ENCODE measurements around the gene HCN2.

The HCN2 gene

GRCh38 chr19:645912-646778 lies 56.5 kb downstream of the HCN2 start:
- Mint-ChIP-seq H3K36me3 (peaks cover 8% of the 10 kb centered on the region), H3K4me3 (no peak overlapping the region), H3K27ac (peak overlapping the region; percentile 62), H3K9me3 (no peaks in the 10 kb centered on the region), H3K27me3 (no peaks in the 10 kb centered on the region), H3K4me1 (peaks cover 13% of the 10 kb centered on the region)
- ATAC-seq (ENCODE audit: low read depth) (no peak), DNase-seq (ENCODE audit: low spot score in 2 of 2) (no peak)

DNA sequence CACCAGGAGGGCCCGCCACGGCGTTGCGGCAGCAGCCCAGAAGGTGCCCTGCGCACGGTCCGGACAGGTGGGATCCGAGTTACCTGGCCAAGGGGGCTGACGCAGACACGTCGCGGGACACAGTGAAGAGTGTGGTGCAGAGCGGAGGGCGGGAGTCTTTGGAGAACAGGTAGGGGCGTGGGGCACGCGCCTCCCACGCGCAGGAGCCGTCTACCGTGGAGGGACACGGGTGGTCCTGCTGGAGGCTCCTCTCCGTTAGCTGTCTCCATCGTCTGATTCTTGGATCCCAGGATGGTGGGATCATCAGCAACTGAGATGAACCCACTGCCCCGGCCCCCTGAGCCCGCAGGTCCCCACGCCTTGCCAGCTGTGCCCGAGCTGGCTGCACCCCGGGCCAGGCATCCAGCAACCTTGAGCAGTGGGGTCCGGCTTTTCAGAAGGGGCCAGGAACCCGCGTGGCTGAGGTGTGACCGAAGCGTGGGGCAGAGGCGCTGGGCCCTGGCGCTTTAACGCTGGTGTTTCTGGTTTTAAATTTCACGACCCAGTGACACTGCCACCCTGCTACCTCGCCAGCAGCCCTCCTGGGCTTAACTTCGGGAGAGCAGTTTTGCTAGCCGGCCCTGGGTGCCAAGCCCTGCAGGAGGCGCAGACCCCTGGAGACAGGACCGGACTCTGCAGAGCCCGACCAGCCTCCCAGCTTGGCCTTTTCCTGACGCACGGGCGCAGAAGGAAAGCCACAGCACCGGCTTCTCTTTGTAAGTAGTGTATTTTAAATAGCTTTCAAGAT lies 57.3 kb downstream of the HCN2 start:
- Mint-ChIP-seq H3K27ac (peak overlapping the region; percentile 93), H3K9me3 (no peaks in the 10 kb centered on the region), H3K27me3 (no peaks in the 10 kb centered on the region), H3K4me3 (no peak overlapping the region), H3K36me3 (peaks cover 8% of the 10 kb centered on the region), H3K4me1 (peaks cover 9% of the 10 kb centered on the region)
- DNase-seq (ENCODE audit: low spot score in 2 of 2): no peak
- ATAC-seq (ENCODE audit: low read depth): no peak

DNA sequence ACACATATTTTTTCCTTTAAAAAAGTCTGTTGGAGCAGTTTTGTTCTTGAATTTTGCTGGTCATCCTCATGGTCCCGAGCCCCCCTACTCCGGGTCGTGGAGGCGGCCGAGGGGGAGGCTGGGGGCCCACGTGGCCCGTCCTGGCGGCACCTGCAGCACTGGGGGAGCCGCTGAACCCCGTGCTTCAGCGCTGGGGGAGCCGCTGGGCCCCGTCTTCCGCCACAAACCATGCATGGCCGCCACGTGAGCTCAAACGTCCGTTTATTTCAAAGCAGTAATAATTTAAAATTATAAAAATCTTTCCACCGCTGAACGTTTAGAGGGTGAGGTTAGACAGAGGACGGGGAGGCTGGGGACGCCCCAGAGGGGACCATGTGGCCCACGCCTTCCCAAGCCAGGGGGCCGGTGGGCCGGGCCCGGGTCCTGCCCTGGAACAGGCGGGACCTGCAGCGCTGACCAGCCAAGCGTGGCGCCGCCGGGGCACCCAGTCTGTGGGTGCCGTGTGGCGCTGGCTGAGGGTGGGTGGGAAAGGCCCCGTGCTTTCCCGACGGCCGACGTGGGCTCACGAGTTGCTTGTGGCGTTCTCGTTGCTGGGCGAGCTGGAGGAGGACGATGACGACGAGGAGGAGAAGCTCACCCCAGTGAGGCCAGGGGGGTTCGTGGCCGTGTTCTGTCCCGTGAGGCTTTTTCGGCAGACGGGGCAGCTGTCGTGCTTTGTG lies 58.0 kb downstream of the HCN2 start:
- no peaks in the 10 kb centered on the region for H3K27me3 Mint-ChIP-seq
- peak; percentile 78 for ATAC-seq (ENCODE audit: low read depth)
- peak overlapping the region; percentile 67 for H3K4me3 Mint-ChIP-seq
- peaks cover 7% of the 10 kb centered on the region for H3K4me1 Mint-ChIP-seq
- peak overlapping the region; percentile 93 for H3K27ac Mint-ChIP-seq
- H3K36me3 Mint-ChIP-seq: peaks cover 8% of the 10 kb centered on the region
- no peaks in the 10 kb centered on the region for H3K9me3 Mint-ChIP-seq
- DNase-seq (ENCODE audit: low spot score in 2 of 2): no peak

GRCh38 chr19:648305-648704 lies 58.6 kb downstream of the HCN2 start:
- Mint-ChIP-seq H3K27ac (peak overlapping the region; percentile 93), H3K27me3 (no peaks in the 10 kb centered on the region), H3K4me3 (peak overlapping the region; percentile 67), H3K9me3 (no peaks in the 10 kb centered on the region), H3K36me3 (peaks cover 8% of the 10 kb centered on the region), H3K4me1 (peaks cover 7% of the 10 kb centered on the region)
- ATAC-seq (ENCODE audit: low read depth): no peak
- no peak for DNase-seq (ENCODE audit: low spot score in 2 of 2)

DNA sequence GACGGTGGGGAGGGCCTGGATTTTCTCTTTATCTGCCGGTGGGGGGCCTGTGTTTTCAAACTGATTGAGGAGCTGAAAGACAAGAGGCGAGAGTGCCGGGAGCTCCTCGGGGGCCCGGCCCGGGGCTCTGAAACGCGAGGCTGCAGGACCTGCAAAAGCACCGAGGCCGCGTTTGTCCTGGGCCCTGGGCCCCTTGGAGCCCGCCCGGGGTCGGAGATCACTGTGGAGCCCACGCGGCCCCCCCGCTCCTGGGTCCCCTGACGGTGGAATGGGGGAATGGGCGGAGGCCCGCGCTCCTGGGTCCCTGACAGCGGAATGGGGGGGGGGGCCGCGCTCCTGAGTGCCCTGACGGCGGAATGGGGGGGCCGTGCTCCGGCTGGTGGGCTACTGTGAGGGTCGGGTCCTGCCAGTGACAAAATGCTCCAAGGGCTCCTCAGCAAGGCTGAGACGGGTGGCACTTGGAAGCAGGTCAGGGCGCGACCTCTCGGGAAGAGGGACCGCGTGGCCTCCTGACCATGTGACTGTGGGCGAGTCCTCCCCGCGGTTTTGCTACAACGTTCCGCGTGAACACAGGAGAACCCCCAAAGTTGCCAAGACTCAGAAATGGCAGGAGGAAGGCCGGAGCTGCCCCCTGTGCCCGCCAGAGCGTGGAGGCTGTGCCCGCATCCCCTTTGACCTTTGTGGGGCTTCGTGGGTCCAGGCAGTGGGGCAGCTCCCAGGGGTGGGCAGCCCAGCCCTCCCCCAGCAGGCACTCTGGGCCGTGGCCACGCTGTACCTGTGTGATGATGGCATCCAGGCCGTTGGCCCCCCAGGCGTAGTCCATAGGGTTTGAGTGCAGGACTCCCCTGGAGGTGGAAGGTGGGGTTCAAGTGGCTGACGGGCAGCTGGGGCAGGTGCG lies 59.5 kb downstream of the HCN2 start:
- no peaks in the 10 kb centered on the region for H3K9me3 Mint-ChIP-seq
- no peaks in the 10 kb centered on the region for H3K27me3 Mint-ChIP-seq
- peaks cover 7% of the 10 kb centered on the region for H3K4me1 Mint-ChIP-seq
- ATAC-seq (ENCODE audit: low read depth) (no peak), DNase-seq (ENCODE audit: low spot score in 2 of 2) (no peak)
- H3K27ac Mint-ChIP-seq: no peak overlapping the region
- peaks cover 10% of the 10 kb centered on the region for H3K36me3 Mint-ChIP-seq
- H3K4me3 Mint-ChIP-seq: no peak overlapping the region

- DNase-seq (ENCODE audit: low spot score in 2 of 2) (no peak), ATAC-seq (ENCODE audit: low read depth) (no peak)
- H3K4me1 Mint-ChIP-seq: peaks cover 12% of the 10 kb centered on the region
- no peaks in the 10 kb centered on the region for H3K9me3 Mint-ChIP-seq
- H3K4me3 Mint-ChIP-seq: no peak overlapping the region
- H3K27me3 Mint-ChIP-seq: no peaks in the 10 kb centered on the region
- H3K36me3 Mint-ChIP-seq: peaks cover 15% of the 10 kb centered on the region
- no peak overlapping the region for H3K27ac Mint-ChIP-seq
Observed at GRCh38 chr19:650121-650520, 60.4 kb downstream of the HCN2 start.

GRCh38 chr19:651114-651818 lies 61.6 kb downstream of the HCN2 start:
- no peak for DNase-seq (ENCODE audit: low spot score in 2 of 2)
- Mint-ChIP-seq H3K4me1 (peaks cover 22% of the 10 kb centered on the region), H3K4me3 (no peak overlapping the region), H3K36me3 (peaks cover 15% of the 10 kb centered on the region), H3K9me3 (no peaks in the 10 kb centered on the region), H3K27ac (no peak overlapping the region), H3K27me3 (no peaks in the 10 kb centered on the region)
- no peak for ATAC-seq (ENCODE audit: low read depth)

DNA sequence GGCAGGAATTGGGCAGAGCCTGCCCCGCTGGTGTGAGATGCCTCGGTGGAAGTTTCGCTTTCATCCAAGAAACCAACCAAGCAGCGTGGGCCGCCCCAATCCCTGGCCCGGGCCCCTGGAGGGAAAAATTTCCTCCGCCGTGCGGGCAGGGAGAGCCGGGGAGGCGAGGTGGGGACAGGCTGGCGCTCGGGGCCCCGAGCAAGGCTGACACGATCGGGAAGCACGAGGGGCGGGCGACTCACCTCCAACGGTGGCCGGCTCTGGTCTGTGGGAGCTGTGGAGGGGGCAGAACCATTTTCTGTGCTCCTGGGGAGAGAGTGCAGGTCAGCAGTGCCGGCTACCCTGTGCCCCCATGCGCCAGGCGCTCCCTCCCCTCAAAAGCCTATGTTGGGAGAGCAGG lies 62.3 kb downstream of the HCN2 start:
- no peak for DNase-seq (ENCODE audit: low spot score in 2 of 2)
- peaks cover 15% of the 10 kb centered on the region for H3K36me3 Mint-ChIP-seq
- no peaks in the 10 kb centered on the region for H3K27me3 Mint-ChIP-seq
- H3K4me1 Mint-ChIP-seq: peaks cover 23% of the 10 kb centered on the region
- no peak overlapping the region for H3K27ac Mint-ChIP-seq
- no peak for ATAC-seq (ENCODE audit: low read depth)
- no peak overlapping the region for H3K4me3 Mint-ChIP-seq
- no peaks in the 10 kb centered on the region for H3K9me3 Mint-ChIP-seq

GRCh38 chr19:652467-653389 lies 63.0 kb downstream of the HCN2 start:
- Mint-ChIP-seq H3K4me3 (no peak overlapping the region), H3K9me3 (no peaks in the 10 kb centered on the region), H3K4me1 (peaks cover 29% of the 10 kb centered on the region), H3K27me3 (no peaks in the 10 kb centered on the region), H3K36me3 (peaks cover 16% of the 10 kb centered on the region), H3K27ac (no peak overlapping the region)
- ATAC-seq (ENCODE audit: low read depth) (no peak), DNase-seq (ENCODE audit: low spot score in 2 of 2) (no peak)

GRCh38 chr19:653425-653824 lies 63.7 kb downstream of the HCN2 start:
- Mint-ChIP-seq H3K27ac (no peak overlapping the region), H3K27me3 (no peaks in the 10 kb centered on the region), H3K4me1 (peaks cover 26% of the 10 kb centered on the region), H3K9me3 (no peaks in the 10 kb centered on the region), H3K4me3 (no peak overlapping the region), H3K36me3 (peaks cover 13% of the 10 kb centered on the region)
- DNase-seq (ENCODE audit: low spot score in 2 of 2) (no peak), ATAC-seq (ENCODE audit: low read depth) (no peak)

DNA sequence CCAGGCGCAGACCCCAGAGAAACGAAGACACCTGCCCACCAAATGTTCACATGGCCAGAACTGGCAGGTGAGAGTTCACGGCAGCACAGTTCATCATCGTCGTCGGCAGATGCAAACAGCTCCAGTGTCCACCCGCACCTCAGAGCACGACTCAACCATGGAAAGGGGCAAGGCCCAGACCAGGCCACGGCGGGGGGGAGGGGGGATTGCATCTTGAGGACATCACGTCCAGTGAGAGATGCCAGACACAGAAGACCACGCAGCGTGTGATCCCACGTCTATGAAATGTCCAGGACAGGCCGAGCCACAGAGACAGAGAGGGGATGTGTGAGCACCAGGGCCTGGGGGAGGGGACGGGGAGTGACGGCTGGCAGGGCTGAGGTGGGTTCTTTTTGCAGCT lies 66.0 kb downstream of the HCN2 start:
- Mint-ChIP-seq H3K4me3 (peak overlapping the region; percentile 33), H3K27me3 (no peaks in the 10 kb centered on the region), H3K9me3 (no peaks in the 10 kb centered on the region), H3K4me1 (peaks cover 37% of the 10 kb centered on the region), H3K36me3 (peaks cover 12% of the 10 kb centered on the region), H3K27ac (peak overlapping the region; percentile 67)
- ATAC-seq (ENCODE audit: low read depth) (no peak), DNase-seq (ENCODE audit: low spot score in 2 of 2) (no peak)
